Measurements from ENCODE around the gene LRCH4.

LRCH4 gene

GRCh38 chr7:100585511-100586265, at the start of gene LRCH4:
Gene LRCH4, minus strand, starts transcription at chr7:100586129. Its CDS starts 29 bp downstream, at chr7:100586100.
- DNase-seq (ENCODE audit: low read depth in 1 of 2, low spot score in 1 of 2) = peak; percentile 45

- peak in 1 of 2 donors; percentile 39 for DNase-seq (ENCODE audit: low read depth in 1 of 2, low spot score in 1 of 2)
These were observed 47.2 kb upstream of the LRCH4 start for GRCh38 chr7:100632951-100633717.

GRCh38 chr7:100630066-100630465, 44.1 kb upstream of the LRCH4 start:
- DNase-seq (ENCODE audit: low read depth in 1 of 2, low spot score in 1 of 2) = no peak

- DNase-seq (ENCODE audit: low read depth in 1 of 2, low spot score in 1 of 2) = no peak
These were observed 43.3 kb upstream of the LRCH4 start for GRCh38 chr7:100629117-100629716.

- no peak for DNase-seq (ENCODE audit: low read depth in 1 of 2, low spot score in 1 of 2)
These were observed 41.3 kb upstream of the LRCH4 start for GRCh38 chr7:100627238-100627549.

- peak; percentile 82 for DNase-seq (ENCODE audit: low read depth in 1 of 2, low spot score in 1 of 2)
These were observed 40.8 kb upstream of the LRCH4 start for GRCh38 chr7:100626530-100627237.

GRCh38 chr7:100626055-100626454, 40.1 kb upstream of the LRCH4 start:
- DNase-seq (ENCODE audit: low read depth in 1 of 2, low spot score in 1 of 2) = no peak

- DNase-seq (ENCODE audit: low read depth in 1 of 2, low spot score in 1 of 2) = no peak
These were observed 38.3 kb upstream of the LRCH4 start for GRCh38 chr7:100623951-100624824.

- no peak for DNase-seq (ENCODE audit: low read depth in 1 of 2, low spot score in 1 of 2)
These were observed 35.6 kb upstream of the LRCH4 start for GRCh38 chr7:100621554-100621953.

GRCh38 chr7:100620804-100621203, 34.9 kb upstream of the LRCH4 start:
- DNase-seq (ENCODE audit: low read depth in 1 of 2, low spot score in 1 of 2) = no peak

- no peak for DNase-seq (ENCODE audit: low read depth in 1 of 2, low spot score in 1 of 2)
These were observed 34.3 kb upstream of the LRCH4 start for GRCh38 chr7:100620239-100620638.

GRCh38 chr7:100614308-100614861, 28.5 kb upstream of the LRCH4 start:
- no peak for DNase-seq (ENCODE audit: low read depth in 1 of 2, low spot score in 1 of 2)

- no peak for DNase-seq (ENCODE audit: low read depth in 1 of 2, low spot score in 1 of 2)
These were observed 27.7 kb upstream of the LRCH4 start for GRCh38 chr7:100613412-100614175.

- no peak for DNase-seq (ENCODE audit: low read depth in 1 of 2, low spot score in 1 of 2)
These were observed 26.9 kb upstream of the LRCH4 start for GRCh38 chr7:100612730-100613390.

GRCh38 chr7:100611983-100612729, 26.2 kb upstream of the LRCH4 start, which contains the start of gene MOSPD3:
Gene MOSPD3, plus strand, starts transcription at chr7:100612540. Its CDS starts 252 bp downstream, at chr7:100612792.
- peak; percentile 96 to 97 for DNase-seq (ENCODE audit: low read depth in 1 of 2, low spot score in 1 of 2)

GRCh38 chr7:100609958-100610357, 24.0 kb upstream of the LRCH4 start:
- DNase-seq (ENCODE audit: low read depth in 1 of 2, low spot score in 1 of 2) = no peak

- DNase-seq (ENCODE audit: low read depth in 1 of 2, low spot score in 1 of 2) = no peak
These were observed 21.2 kb upstream of the LRCH4 start for GRCh38 chr7:100607111-100607510.

- DNase-seq (ENCODE audit: low read depth in 1 of 2, low spot score in 1 of 2) = no peak
These were observed 20.4 kb upstream of the LRCH4 start for GRCh38 chr7:100606313-100606712.

Measured in stimulated activated CD4-positive, alpha-beta T cell treated with anti-CD3 and anti-CD28 coated beads, Interleukin-15, amount 100 ng/mL, for 1 hour (primary cell).